ENCODE measurements around the gene FILIP1. TPM values are rescaled to one million over a fixed set of nuclear protein-coding genes. Genes with fewer than 3 reads are reported as not detected.

The FILIP1 gene
- total and polyA plus RNA-seq, 2 of the 8 experiments (the other 6 are each of a cell fraction or from before 2014, with no cell fraction given), result 2.4 to 5.7 TPM

DNA sequence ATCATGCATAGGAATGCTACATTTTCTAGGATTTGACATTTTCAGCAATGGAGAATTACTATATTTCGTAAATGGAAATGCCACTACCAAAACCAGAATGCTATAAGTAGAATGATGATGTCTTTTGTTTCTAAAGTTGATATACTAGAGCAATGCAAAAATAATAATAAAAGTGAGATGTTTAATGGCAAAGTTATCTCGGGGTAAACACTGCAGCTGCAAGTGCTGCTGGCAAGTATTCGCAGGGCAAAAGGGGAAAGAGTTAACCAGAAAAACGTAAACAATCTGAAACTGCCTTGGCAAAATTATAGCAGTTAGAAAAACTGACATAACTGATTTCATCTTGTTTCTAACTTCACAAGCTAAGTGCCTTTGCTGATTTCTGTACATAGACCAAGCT is 45.5 kb upstream of the FILIP1 start:
- POLR2A ChIA-PET (ENCODE audit: partially characterized antibody), result no interaction called here
- CTCF ChIA-PET (ENCODE audit: partially characterized antibody), result interaction anchor here (1.2 to 3.1 kb wide), 4 partner anchors 9 to 170 kb away, joined by 3 to 9 read pairs (median 4); no protein-coding TSS in a partner anchor

More for the DNA sequence above, 45.5 kb upstream of the FILIP1 start:
- Histone ChIP-seq H2BK5ac (ENCODE audit: low read depth, low read length) (no peak overlapping the region), H3K56ac (replicated peaks; ENCODE audit: insufficient read length, low read depth, low read length) (no peak overlapping the region), H3K9me3 (ENCODE audit: insufficient read depth in 2 of 2, low read depth in 1 of 2, low read length in 1 of 2) (peaks cover 0 to 3% of the 10 kb centered on the region in 2 experiments; a peak in 1 of 4 replicates), H3K36me3 (ENCODE audit: control insufficient read depth in 2 of 4, insufficient read depth in 4 of 4, low read length in 3 of 4) (no peaks in the 10 kb centered on the region), H3K14ac (ENCODE audit: insufficient read length) (no peak overlapping the region), H2BK12ac (ENCODE audit: low read depth, low read length) (no peak overlapping the region), H3K9ac (replicated peaks in 1 of 4; ENCODE audit: extremely low read depth in 1 of 4, low read depth in 3 of 4, low read length in 3 of 4) (no peak overlapping the region), H4K5ac (ENCODE audit: insufficient read length, low read depth, low read length) (no peak overlapping the region), H3K79me1 (ENCODE audit: low read depth, low read length) (no peaks in the 10 kb centered on the region), H3K4me1 (replicated peaks in 1 of 4; ENCODE audit: control insufficient read depth in 3 of 4, insufficient read depth in 4 of 4, low read length in 3 of 4) (no peaks in the 10 kb centered on the region), H4K20me1 (replicated peaks in 1 of 2; ENCODE audit: control insufficient read depth in 1 of 2, insufficient read depth in 2 of 2, low read length in 2 of 2) (no peaks in the 10 kb centered on the region), H3K27ac (ENCODE audit: low read depth, low read length) (no peak overlapping the region), H3K23ac (ENCODE audit: insufficient read length) (no peak overlapping the region), H3K4ac (replicated peaks; ENCODE audit: insufficient read length, low read depth, low read length) (no peak overlapping the region), H2AK5ac (ENCODE audit: low read depth, low read length) (no peak overlapping the region), H2BK20ac (ENCODE audit: low read length) (no peak overlapping the region), H2BK15ac (ENCODE audit: low read length) (no peak overlapping the region), H3K18ac (ENCODE audit: extremely low read depth, low read length) (no peak overlapping the region), H3K79me2 (ENCODE audit: control insufficient read depth in 1 of 2, insufficient read depth in 2 of 2, low read length in 2 of 2) (no peaks in the 10 kb centered on the region), H3K27me3 (replicated peaks in 1 of 4; ENCODE audit: control insufficient read depth in 3 of 4, extremely low read depth in 1 of 4, insufficient read depth in 3 of 4, low read length in 3 of 4) (no peaks in the 10 kb centered on the region), H3K4me3 (ENCODE audit: extremely low read depth in 1 of 4, insufficient read depth in 2 of 4, low read depth in 3 of 4, low read length in 4 of 4) (no peak overlapping the region), H2BK120ac (replicated peaks; ENCODE audit: low read depth, low read length) (no peak overlapping the region), H4K91ac (replicated peaks; ENCODE audit: insufficient read length, low read length) (no peak overlapping the region), H3K4me2 (ENCODE audit: insufficient read depth in 1 of 2, low read depth in 2 of 2, low read length in 2 of 2) (no peak overlapping the region), H2AFZ (ENCODE audit: low read length) (no peak overlapping the region), H3K23me2 (ENCODE audit: low read depth, low read length) (no peaks in the 10 kb centered on the region), H4K8ac (ENCODE audit: extremely low read depth, insufficient read depth, low read length) (no peak overlapping the region)
- WGBS, 2 experiments (ENCODE audit: extremely low coverage in 1 of 2, insufficient coverage in 1 of 2, insufficient read length in 1 of 2, insufficient replicate concordance in 2 of 2, low coverage in 1 of 2, low lambda C conversion rate in 2 of 2, missing lambda C conversion rate in 1 of 2), result 85% methylated on average over 4 of the region's 4 CpGs; no CpG with 5 or more reads in 1 of the 2 experiments
- DNase-seq (ENCODE audit: low read depth in 1 of 2, low spot score in 2 of 2) (no peak), FAIRE-seq (no peak)
- no peak for TF ChIP-seq PHF8 (conservative IDR thresholded peaks at IDR 0.05; ENCODE audit: low read depth, low read length)

Measured in H1 (cell line).